Smooth muscle cell (in vitro differentiated cells): Measurements from ENCODE around the gene ZNF716. TPM values are rescaled to one million over a fixed set of nuclear protein-coding genes. Genes with fewer than 3 reads are reported as not detected.

Experiments
- microRNA counts: library from miRNA; unstranded; fragments of <30 nt; microRNA quantifications from one replicate; lab custom pipeline; 2016
- microRNA-seq: library from miRNA; unstranded; fragments of <30 nt; microRNA quantifications from one replicate; pipeline ENCODE4, GENCODE V29; 2016; ENCODE audit warnings: borderline number of aligned reads
- polyA plus RNA-seq: library from polyadenylated mRNA; unstranded; fragments of >200 nt; fragmentation: Nextera tagmentation; extraction: Ambion mirVana; gene quantifications from 2 replicates; pipeline ENCODE4 v1.2.1, GENCODE V29; 2016
- small RNA-seq: library from RNA; depleted of rRNA; stranded (forward); fragments of <200 nt; gene quantifications from one replicate; pipeline ENCODE3, GENCODE V24; 2014
- total RNA-seq: library from RNA; depleted of rRNA; stranded (reverse); fragments of >200 nt; gene quantifications from 2 replicates; pipeline ENCODE4 v1.2.3, GENCODE V29; 2014

The ZNF716 gene
- total and polyA plus RNA-seq, 2 experiments from 2014 or later, result not detected

MicroRNAs encoded within 50 kb of the gene (microRNA counts, 767-probe panel; counts per million panel counts)
- microRNA hsa-miR-3147 (lab: Ali Mortazavi, UCI), result 183 counts per million

Small RNA genes within 50 kb of the gene (microRNA-seq; reads per million reads assigned to microRNA genes)
- not detected for gene MIR3147

Small RNA genes within 50 kb of the gene (small RNA-seq; reads per million reads assigned to genes)
- gene MIR3147, result not detected
